Astrocyte of the cerebellum (primary cell): Measurements from ENCODE around the gene STOML2.

Source experiments
- DNase-seq: peaks from one replicate; pipeline ENCODE4 v3.0.0-alpha.2; 2011; ENCODE audit warnings: low read depth
- H3K4me3 ChIP-seq: 2 replicates; pipeline ENCODE4 v1.5.1; 2011; ENCODE audit warnings: mild to moderate bottlenecking, low read depth, low read length, moderate library complexity
- CTCF ChIP-seq: IDR thresholded peaks from 2 replicates; pipeline ENCODE4 v1.5.1; 2012; ENCODE audit warnings: low read length, low read depth, moderate library complexity, mild to moderate bottlenecking; ENCODE audit errors: missing control alignments
- in situ Hi-C: cut with HindIII; loops from 2 replicates; pipeline ENCODE4 v1.10.0; 2017; ENCODE audit warnings: low sequenced_read_pairs

Gene STOML2

GRCh38 chr9:35079426-35080341, 23.2 kb downstream of the STOML2 start, which contains the start of gene FANCG:
Gene FANCG (minus strand): TSS chr9:35079942. CDS start chr9:35079524, 418 bp downstream.
- peak; percentile 78 for DNase-seq
- H3K4me3 ChIP-seq: peak within 1 kb of the TSS; percentile 65
- no peak for TF ChIP-seq CTCF
- in situ Hi-C loops: no loop called here

- in situ Hi-C loops: no loop called here
- no peak for DNase-seq
- peak overlapping the region; percentile 65 for H3K4me3 ChIP-seq
- TF ChIP-seq CTCF: no peak
Observed at GRCh38 chr9:35079041-35079425, 23.9 kb downstream of the STOML2 start.

GRCh38 chr9:35078066-35078465, 24.9 kb downstream of the STOML2 start:
- DNase-seq: no peak
- in situ Hi-C loops: no loop called here
- no peak for TF ChIP-seq CTCF
- peak overlapping the region; percentile 65 for H3K4me3 ChIP-seq

GRCh38 chr9:35076848-35077247, 26.1 kb downstream of the STOML2 start:
- in situ Hi-C loops: no loop called here
- no peak for TF ChIP-seq CTCF
- no peak for DNase-seq
- H3K4me3 ChIP-seq: no peak overlapping the region

- no peak overlapping the region for H3K4me3 ChIP-seq
- no peak for TF ChIP-seq CTCF
- in situ Hi-C loops: no loop called here
- no peak for DNase-seq
Observed at GRCh38 chr9:35075358-35075757, 27.6 kb downstream of the STOML2 start.

- H3K4me3 ChIP-seq: no peak overlapping the region
- in situ Hi-C loops: no loop called here
- TF ChIP-seq CTCF: no peak
- no peak for DNase-seq
Observed at GRCh38 chr9:35074791-35075190, 28.1 kb downstream of the STOML2 start.
